Activated naive CD8-positive, alpha-beta T cell treated with anti-CD3 and anti-CD28 coated beads, Interleukin-2, amount 10 ng/mL, durations not matched to agents 7 days and 5 days (primary cell): Measurements from ENCODE around the gene SIAH3. TPM values are rescaled to one million over a fixed set of nuclear protein-coding genes. Genes with fewer than 3 reads are reported as not detected.
A peak's percentile ranks its signal among the peaks of the same experiment; 100 is the strongest.
"Not testable (repeated sequence)": the region's sequence is repeated elsewhere in the genome, so short reads cannot be mapped to it uniquely, and the experiment has no call there.

Experiments
- ATAC-seq: fragments of 150-1000 bp; cut with Tn5 transposase; one replicate; pipeline ENCODE4 v1.10.0; 2021; ENCODE audit warnings: low read depth, moderate library complexity
- POLR2A ChIA-PET: fragments of 350-600 bp; sonication (Branson Sonifier 250); formaldehyde crosslinking; loops from one replicate; lab custom pipeline; 2021; ENCODE audit warnings: antibody characterized with exemption; lab: Charles Lee
- DNase-seq: peaks from one replicate; pipeline ENCODE4 v3.0.0; 2021
- H3K27ac Mint-ChIP-seq: one replicate; pipeline ENCODE4 v1.8.0; 2022; ENCODE audit warnings: mild to moderate bottlenecking, mixed read lengths
- H3K27me3 Mint-ChIP-seq: one replicate; pipeline ENCODE4 v1.8.0; 2022; ENCODE audit warnings: mild to moderate bottlenecking, moderate library complexity, mixed read lengths
- H3K36me3 Mint-ChIP-seq: one replicate; pipeline ENCODE4 v1.8.0; 2021; ENCODE audit warnings: mild to moderate bottlenecking, mixed read lengths
- H3K4me1 Mint-ChIP-seq: one replicate; pipeline ENCODE4 v1.8.0; 2021; ENCODE audit warnings: mixed read lengths
- H3K4me3 Mint-ChIP-seq: one replicate; pipeline ENCODE4 v1.8.0; 2022; ENCODE audit warnings: mild to moderate bottlenecking, moderate library complexity, mixed read lengths
- H3K9me3 Mint-ChIP-seq: one replicate; pipeline ENCODE4 v1.8.0; 2021; ENCODE audit warnings: mixed read lengths
- total RNA-seq, 2 experiments: library from RNA; stranded (reverse); gene quantifications; one replicate each; pipeline ENCODE4 v1.2.3, GENCODE V29; 2021

Gene SIAH3
- total RNA-seq, 2 experiments from 2014 or later, result 0.36 to 0.62 TPM

DNA sequence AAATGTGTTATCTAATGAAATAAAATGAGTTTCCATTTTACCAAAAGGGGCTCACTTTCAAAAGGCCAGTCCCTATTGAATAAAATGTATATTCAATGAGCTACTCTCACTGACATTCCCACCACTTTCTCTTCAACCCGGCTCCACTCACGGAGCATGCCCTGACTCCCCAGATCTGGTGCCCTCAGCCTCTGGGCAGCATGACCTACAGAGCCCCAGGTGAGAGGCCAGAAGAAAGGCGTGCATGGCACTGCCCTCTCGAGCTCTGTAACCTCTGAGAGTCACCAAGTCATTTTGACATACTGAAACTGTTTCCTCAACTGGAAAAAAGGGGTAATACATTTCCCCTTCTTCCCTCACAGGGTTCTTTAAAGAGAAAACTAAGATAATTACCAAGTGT is 25.2 kb upstream of the SIAH3 start:
- ATAC-seq (no peak), DNase-seq (no peak)
- Mint-ChIP-seq H3K27ac (no peak overlapping the region), H3K27me3 (peaks cover 4% of the 10 kb centered on the region), H3K4me3 (no peak overlapping the region), H3K4me1 (no peaks in the 10 kb centered on the region), H3K9me3 (no peaks in the 10 kb centered on the region), H3K36me3 (no peaks in the 10 kb centered on the region)
- POLR2A ChIA-PET, result no interaction called here

DNA sequence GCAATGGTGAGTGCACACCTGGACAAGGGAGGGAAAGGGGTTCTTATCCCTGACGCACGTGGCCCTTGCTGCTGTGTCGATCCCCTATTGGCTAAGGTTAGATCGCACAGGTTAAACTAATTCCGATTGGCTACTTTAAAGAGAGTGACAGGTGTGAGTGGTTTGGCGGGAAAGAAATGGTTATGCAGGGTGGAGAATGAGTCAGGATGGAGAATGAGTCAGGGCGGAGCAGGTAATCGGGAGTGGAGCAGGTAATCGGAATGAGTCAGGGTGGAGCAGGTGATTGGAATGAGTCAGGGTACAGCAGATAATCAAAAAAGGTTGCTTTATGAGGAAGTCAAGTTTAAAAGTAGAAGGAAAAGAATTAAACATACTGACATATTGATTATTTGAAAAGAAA is 24.4 kb upstream of the SIAH3 start:
- H3K27ac Mint-ChIP-seq, result no peak overlapping the region
- no peaks in the 10 kb centered on the region for H3K4me1 Mint-ChIP-seq
- no peak overlapping the region for H3K4me3 Mint-ChIP-seq
- DNase-seq (no peak), ATAC-seq (no peak)
- H3K9me3 Mint-ChIP-seq, result no peaks in the 10 kb centered on the region
- H3K36me3 Mint-ChIP-seq, result no peaks in the 10 kb centered on the region
- POLR2A ChIA-PET, result no interaction called here
- H3K27me3 Mint-ChIP-seq, result peaks cover 3% of the 10 kb centered on the region

- no peaks in the 10 kb centered on the region for H3K4me1 Mint-ChIP-seq
- H3K9me3 Mint-ChIP-seq, result no peaks in the 10 kb centered on the region
- H3K4me3 Mint-ChIP-seq, result no peak overlapping the region
- no peaks in the 10 kb centered on the region for H3K27me3 Mint-ChIP-seq
- H3K27ac Mint-ChIP-seq, result no peak overlapping the region
- POLR2A ChIA-PET, result no interaction called here
- no peak for ATAC-seq
- no peaks in the 10 kb centered on the region for H3K36me3 Mint-ChIP-seq
- DNase-seq, result no peak
These were observed 22.2 kb upstream of the SIAH3 start for GRCh38 chr13:45873491-45874325.

DNA sequence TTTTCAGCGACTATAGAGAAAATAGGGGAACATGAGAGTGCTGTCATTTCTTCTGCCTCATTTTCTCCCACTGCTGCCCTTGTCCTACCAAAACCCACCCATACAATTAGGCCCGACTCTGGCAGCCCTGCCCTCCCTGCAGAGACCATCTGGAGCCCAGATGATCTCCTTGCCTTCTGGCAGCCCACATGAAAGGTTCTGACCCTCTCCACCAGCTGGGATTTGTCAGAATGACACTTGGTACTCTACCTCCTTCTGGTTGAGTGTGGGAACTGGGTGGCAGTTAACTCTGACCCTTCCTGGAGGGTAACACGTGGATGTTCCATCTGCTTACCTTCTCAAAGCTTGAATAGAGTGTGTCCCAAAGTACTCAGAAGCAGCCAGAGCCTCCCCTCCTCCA is 21.0 kb upstream of the SIAH3 start:
- H3K4me3 Mint-ChIP-seq, result no peak overlapping the region
- H3K27ac Mint-ChIP-seq, result no peak overlapping the region
- H3K9me3 Mint-ChIP-seq, result no peaks in the 10 kb centered on the region
- no peaks in the 10 kb centered on the region for H3K27me3 Mint-ChIP-seq
- no peak for ATAC-seq
- DNase-seq, result no peak
- H3K36me3 Mint-ChIP-seq, result no peaks in the 10 kb centered on the region
- POLR2A ChIA-PET, result no interaction called here
- no peaks in the 10 kb centered on the region for H3K4me1 Mint-ChIP-seq

DNA sequence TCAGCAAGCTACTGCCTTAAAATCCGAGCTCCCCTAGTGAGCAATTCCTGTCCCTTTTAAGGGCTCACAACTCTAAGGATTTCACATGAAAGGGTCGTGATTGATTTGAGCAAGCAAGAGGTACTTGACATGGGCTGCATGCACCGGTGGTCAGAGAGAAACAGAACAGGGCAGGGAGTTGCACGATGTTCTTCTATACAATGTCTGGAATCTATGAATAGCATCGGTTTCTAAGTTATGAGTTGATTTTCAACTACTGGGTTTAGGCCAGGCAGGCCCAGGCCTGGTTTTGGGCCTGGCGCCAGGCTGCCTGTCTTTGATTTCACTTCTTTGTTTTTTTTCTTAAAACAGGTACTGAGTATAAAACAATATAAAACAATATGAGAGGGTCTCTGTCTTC is 19.6 kb upstream of the SIAH3 start:
- H3K9me3 Mint-ChIP-seq, H3K27ac Mint-ChIP-seq, POLR2A ChIA-PET, DNase-seq, H3K4me3 Mint-ChIP-seq, H3K36me3 Mint-ChIP-seq, H3K4me1 Mint-ChIP-seq, ATAC-seq, H3K27me3 Mint-ChIP-seq: not testable (repeated sequence)

DNA sequence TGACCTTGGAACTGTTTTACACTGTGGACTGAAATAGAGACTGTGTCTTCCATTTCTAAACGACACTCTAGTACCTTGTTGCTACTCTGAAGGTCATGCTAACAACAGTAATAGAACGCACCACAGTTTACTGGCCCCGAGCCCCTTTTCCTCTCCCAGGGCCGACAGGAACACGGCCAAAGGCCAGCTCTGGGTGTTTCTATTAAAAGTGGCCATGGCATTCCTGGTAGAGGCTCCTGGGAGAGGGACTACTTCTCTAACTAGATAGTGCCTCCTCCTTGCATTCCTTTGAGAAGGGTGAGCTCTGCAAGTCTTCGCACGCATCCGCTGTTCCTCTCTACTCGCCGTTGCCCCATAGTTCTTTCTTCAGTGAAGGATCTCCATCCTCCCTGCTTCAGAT is 18.7 kb upstream of the SIAH3 start:
- Mint-ChIP-seq H3K36me3 (no peaks in the 10 kb centered on the region), H3K9me3 (no peaks in the 10 kb centered on the region), H3K4me3 (no peak overlapping the region), H3K27me3 (peaks cover 3% of the 10 kb centered on the region), H3K4me1 (no peaks in the 10 kb centered on the region), H3K27ac (no peak overlapping the region)
- ATAC-seq (no peak), DNase-seq (no peak)
- POLR2A ChIA-PET, result no interaction called here

DNA sequence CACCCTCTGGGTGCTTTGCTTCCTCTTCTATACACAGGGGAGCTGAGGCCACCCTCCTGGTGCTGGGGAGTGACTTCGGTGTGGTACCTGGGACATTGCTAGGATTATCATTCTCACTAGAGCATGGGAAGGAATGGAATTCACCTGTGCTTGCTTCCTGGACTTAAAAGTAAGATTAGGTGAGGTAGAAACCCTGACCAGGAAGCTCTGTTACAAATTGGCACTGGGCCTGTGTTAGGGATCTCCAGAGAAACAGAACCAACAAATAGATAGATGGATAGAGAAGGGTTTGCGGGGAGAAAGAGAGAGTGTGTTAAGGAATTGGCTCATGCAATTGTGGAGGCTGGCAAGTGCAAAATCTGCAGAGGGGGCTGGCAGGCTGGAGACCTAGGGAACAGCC is 13.9 kb upstream of the SIAH3 start:
- DNase-seq (no peak), ATAC-seq (no peak)
- H3K27me3 Mint-ChIP-seq, result peaks cover 18% of the 10 kb centered on the region
- no peaks in the 10 kb centered on the region for H3K4me1 Mint-ChIP-seq
- no peak overlapping the region for H3K27ac Mint-ChIP-seq
- no peak overlapping the region for H3K4me3 Mint-ChIP-seq
- POLR2A ChIA-PET, result interaction anchor here (0.6 kb wide), 1 partner anchor 537 kb away, joined by 3 read pairs; no protein-coding TSS in a partner anchor
- no peaks in the 10 kb centered on the region for H3K9me3 Mint-ChIP-seq
- no peaks in the 10 kb centered on the region for H3K36me3 Mint-ChIP-seq

DNA sequence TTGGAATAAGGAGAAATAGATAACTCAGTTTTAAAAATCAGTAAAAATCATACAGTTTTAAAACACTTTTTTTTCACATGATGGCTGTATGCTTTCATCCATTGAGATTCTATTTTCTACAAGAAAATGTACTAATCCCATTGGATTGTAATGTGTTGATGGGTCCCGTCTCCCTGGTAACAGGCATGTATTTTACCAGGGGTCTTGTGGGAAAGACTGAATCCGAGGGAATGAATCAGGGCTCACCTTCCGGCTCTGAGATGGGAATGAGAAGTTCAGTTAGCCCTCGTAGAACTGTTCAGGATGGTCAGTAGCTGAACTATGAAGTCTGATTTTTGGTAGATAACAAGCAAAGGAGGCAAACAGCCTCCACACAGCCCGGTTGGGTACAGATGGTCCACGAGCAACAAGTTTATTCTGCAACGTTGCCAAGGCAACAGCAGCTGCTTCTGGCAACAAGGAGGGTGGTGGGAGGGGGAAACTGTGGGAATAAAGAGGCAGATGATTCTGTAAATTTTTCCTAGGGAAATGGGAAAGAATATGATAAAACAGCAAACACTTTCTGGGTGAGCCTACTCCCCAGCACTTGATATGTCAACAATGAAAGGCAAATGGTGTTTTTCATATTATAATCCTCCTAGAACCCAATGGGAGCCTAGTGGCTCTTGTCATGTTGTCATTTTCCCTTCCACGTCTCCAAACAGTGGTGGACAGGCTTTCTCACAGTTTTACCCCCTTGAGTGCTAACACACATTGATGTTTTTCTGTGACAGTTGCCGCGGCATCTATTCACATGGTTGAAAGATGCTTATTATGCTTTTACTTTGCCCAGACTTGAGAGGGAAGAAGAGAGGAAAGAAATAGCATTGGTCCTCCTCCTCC is 12.4 kb upstream of the SIAH3 start:
- DNase-seq, result no peak
- Mint-ChIP-seq H3K4me1 (no peaks in the 10 kb centered on the region), H3K4me3 (no peak overlapping the region)

GRCh38 chr13:45861322-45861721 is 9.8 kb upstream of the SIAH3 start:
- Mint-ChIP-seq H3K27ac (no peak overlapping the region), H3K4me1 (no peaks in the 10 kb centered on the region)

More for the DNA sequence above, 12.4 kb upstream of the SIAH3 start:
- no peaks in the 10 kb centered on the region for H3K36me3 Mint-ChIP-seq
- H3K27ac Mint-ChIP-seq, result no peak overlapping the region
- POLR2A ChIA-PET, result no interaction called here
- no peak for ATAC-seq
- peaks cover 18% of the 10 kb centered on the region for H3K27me3 Mint-ChIP-seq
- no peaks in the 10 kb centered on the region for H3K9me3 Mint-ChIP-seq

GRCh38 chr13:45860240-45860639 is 8.7 kb upstream of the SIAH3 start:
- Mint-ChIP-seq H3K9me3 (no peaks in the 10 kb centered on the region), H3K4me3 (no peak overlapping the region), H3K27ac (no peak overlapping the region), H3K27me3 (peaks cover 21% of the 10 kb centered on the region), H3K36me3 (no peaks in the 10 kb centered on the region), H3K4me1 (no peaks in the 10 kb centered on the region)
- POLR2A ChIA-PET, result no interaction called here
- ATAC-seq (no peak), DNase-seq (no peak)

More at GRCh38 chr13:45861322-45861721, 9.8 kb upstream of the SIAH3 start:
- Mint-ChIP-seq H3K36me3 (no peaks in the 10 kb centered on the region), H3K27me3 (peaks cover 23% of the 10 kb centered on the region), H3K9me3 (no peaks in the 10 kb centered on the region), H3K4me3 (no peak overlapping the region)
- no peak for ATAC-seq
- no peak for DNase-seq
- POLR2A ChIA-PET, result no interaction called here

GRCh38 chr13:45859705-45860104 is 8.2 kb upstream of the SIAH3 start:
- Mint-ChIP-seq H3K9me3 (peaks cover under 1% of the 10 kb centered on the region), H3K4me1 (no peaks in the 10 kb centered on the region), H3K27me3 (peaks cover 20% of the 10 kb centered on the region), H3K36me3 (no peaks in the 10 kb centered on the region), H3K27ac (no peak overlapping the region), H3K4me3 (no peak overlapping the region)
- DNase-seq (no peak), ATAC-seq (no peak)
- POLR2A ChIA-PET, result no interaction called here

GRCh38 chr13:45852494-45852893 is 941 bp upstream of the SIAH3 start:
- peaks cover 5% of the 10 kb centered on the region for H3K9me3 Mint-ChIP-seq
- H3K27me3 Mint-ChIP-seq, result peaks cover 45% of the 10 kb centered on the region
- peaks cover 2% of the 10 kb centered on the region for H3K36me3 Mint-ChIP-seq
- H3K4me1 Mint-ChIP-seq, result peaks cover 31% of the 10 kb centered on the region
- no peak overlapping the region for H3K27ac Mint-ChIP-seq
- no peak for DNase-seq
- no peak for ATAC-seq
- POLR2A ChIA-PET, result no interaction called here
- H3K4me3 Mint-ChIP-seq, result no peak overlapping the region

- Mint-ChIP-seq H3K27ac (no peak overlapping the region), H3K36me3 (peaks cover 2% of the 10 kb centered on the region), H3K9me3 (peaks cover 5% of the 10 kb centered on the region), H3K4me1 (peaks cover 35% of the 10 kb centered on the region), H3K27me3 (peaks cover 45% of the 10 kb centered on the region), H3K4me3 (peak overlapping the region; percentile 80)
- POLR2A ChIA-PET, result no interaction called here
- ATAC-seq (no peak), DNase-seq (no peak)
These were observed 403 bp upstream of the SIAH3 start for GRCh38 chr13:45851956-45852355.
